ENCODE data around the gene WIPI1. TPM values are rescaled to one million over a fixed set of nuclear protein-coding genes. Genes with fewer than 3 reads are reported as not detected.

WIPI1 gene
- total RNA-seq, 2 experiments from 2014 or later, result 34.4 to 43.5 TPM

DNA sequence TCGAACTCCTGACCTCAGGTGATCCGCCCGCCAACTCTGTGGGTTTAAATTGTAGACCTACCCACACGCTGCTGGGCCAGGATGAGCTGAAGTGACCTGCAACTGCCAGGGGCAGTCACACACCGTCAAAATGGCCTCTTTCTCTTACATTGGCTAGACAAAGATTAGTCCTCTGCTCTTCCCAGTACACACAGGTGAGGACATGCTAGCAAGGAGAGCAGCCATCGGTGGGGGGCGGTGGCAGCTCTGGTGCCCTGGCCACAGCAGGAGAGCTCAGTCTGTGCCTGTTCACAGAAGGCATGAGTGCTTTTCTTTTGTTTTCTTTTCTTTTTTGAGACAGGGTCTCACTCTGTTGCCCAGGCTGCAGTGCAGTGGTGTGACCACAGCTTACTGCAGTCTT, 29.7 kb downstream of the WIPI1 start:
- H3K4me3 ChIP-seq (ENCODE audit: low read depth, low read length, poor library complexity, severe bottlenecking), result no peak overlapping the region
- no peaks in the 10 kb centered on the region for H4K20me1 ChIP-seq (ENCODE audit: insufficient read depth, low read length)
- H3K4me2 ChIP-seq (ENCODE audit: low read length), result no peak overlapping the region
- peaks cover 7% of the 10 kb centered on the region for H3K4me1 ChIP-seq (ENCODE audit: insufficient read depth, low read length, poor library complexity, severe bottlenecking)
- DNase-seq (ENCODE audit: low spot score), result no peak
- no peaks in the 10 kb centered on the region for H3K9me3 ChIP-seq (ENCODE audit: low read length)
- H2AFZ ChIP-seq (ENCODE audit: low read length), result no peak overlapping the region
- peaks cover 24% of the 10 kb centered on the region; the same call in 1 of the 2 replicates for H3K36me3 ChIP-seq (ENCODE audit: insufficient read depth, low read length)
- BruUV-seq (replicated peaks), result no TSS peak
- TF ChIP-seq, protein P1, sequence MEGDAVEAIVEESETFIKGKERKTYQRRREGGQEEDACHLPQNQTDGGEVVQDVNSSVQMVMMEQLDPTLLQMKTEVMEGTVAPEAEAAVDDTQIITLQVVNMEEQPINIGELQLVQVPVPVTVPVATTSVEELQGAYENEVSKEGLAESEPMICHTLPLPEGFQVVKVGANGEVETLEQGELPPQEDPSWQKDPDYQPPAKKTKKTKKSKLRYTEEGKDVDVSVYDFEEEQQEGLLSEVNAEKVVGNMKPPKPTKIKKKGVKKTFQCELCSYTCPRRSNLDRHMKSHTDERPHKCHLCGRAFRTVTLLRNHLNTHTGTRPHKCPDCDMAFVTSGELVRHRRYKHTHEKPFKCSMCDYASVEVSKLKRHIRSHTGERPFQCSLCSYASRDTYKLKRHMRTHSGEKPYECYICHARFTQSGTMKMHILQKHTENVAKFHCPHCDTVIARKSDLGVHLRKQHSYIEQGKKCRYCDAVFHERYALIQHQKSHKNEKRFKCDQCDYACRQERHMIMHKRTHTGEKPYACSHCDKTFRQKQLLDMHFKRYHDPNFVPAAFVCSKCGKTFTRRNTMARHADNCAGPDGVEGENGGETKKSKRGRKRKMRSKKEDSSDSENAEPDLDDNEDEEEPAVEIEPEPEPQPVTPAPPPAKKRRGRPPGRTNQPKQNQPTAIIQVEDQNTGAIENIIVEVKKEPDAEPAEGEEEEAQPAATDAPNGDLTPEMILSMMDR (conservative IDR thresholded peaks at IDR 0.05; ENCODE audit: low read length), result no peak
- TF ChIP-seq EZH2phosphoT487 (IDR thresholded peaks at IDR 0.05; ENCODE audit: borderline replicate concordance, low read depth, low read length), result no peak
- no peaks in the 10 kb centered on the region for H3K79me2 ChIP-seq (ENCODE audit: insufficient read depth, low read depth, low read length)
- no peak overlapping the region for H3K27ac ChIP-seq (ENCODE audit: low read depth, low read length, poor library complexity, severe bottlenecking)
- H3K9me2 ChIP-seq (ENCODE audit: insufficient read depth, low read length), result no peaks in the 10 kb centered on the region
- CTCF ChIA-PET (ENCODE audit: unreplicated experiment), result no interaction called here
- intact Hi-C loops (cut with micrococcal nuclease; ENCODE audit: unreplicated experiment), result no loop called here
- POLR2A ChIA-PET, result interaction anchor here (1.0 kb wide), 1 partner anchor 13 kb away, joined by 4 read pairs; no protein-coding TSS in a partner anchor

DNA sequence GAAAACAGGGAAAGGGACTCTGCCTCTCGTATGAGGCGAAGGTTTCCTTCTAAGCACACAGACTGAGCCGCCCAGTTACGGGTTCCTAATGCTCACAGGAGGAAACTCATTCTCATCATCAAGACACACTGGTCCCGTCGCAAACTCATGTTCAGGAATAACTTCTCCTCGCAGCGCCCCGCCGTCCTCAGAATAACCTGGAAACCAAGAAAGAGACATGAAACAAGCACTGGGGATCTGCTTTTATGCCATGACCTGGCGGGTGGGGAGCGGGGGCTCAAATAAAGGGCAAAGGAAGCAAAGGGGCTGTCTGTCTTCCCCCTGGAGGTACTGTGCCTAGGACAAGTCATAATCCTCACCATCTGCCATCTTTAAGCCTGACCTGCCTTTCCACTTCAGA, 31.3 kb downstream of the WIPI1 start:
- Histone ChIP-seq H3K79me2 (ENCODE audit: insufficient read depth, low read depth, low read length) (no peaks in the 10 kb centered on the region), H3K36me3 (ENCODE audit: insufficient read depth, low read length) (peaks cover 13% of the 10 kb centered on the region; the same call in 1 of the 2 replicates), H3K4me2 (ENCODE audit: low read length) (no peak overlapping the region), H2AFZ (ENCODE audit: low read length) (no peak overlapping the region), H3K9me2 (ENCODE audit: insufficient read depth, low read length) (no peaks in the 10 kb centered on the region), H3K27ac (ENCODE audit: low read depth, low read length, poor library complexity, severe bottlenecking) (no peak overlapping the region), H3K9me3 (ENCODE audit: low read length) (no peaks in the 10 kb centered on the region), H3K4me3 (ENCODE audit: low read depth, low read length, poor library complexity, severe bottlenecking) (no peak overlapping the region), H3K4me1 (ENCODE audit: insufficient read depth, low read length, poor library complexity, severe bottlenecking) (no peaks in the 10 kb centered on the region), H4K20me1 (ENCODE audit: insufficient read depth, low read length) (no peaks in the 10 kb centered on the region)
- no TSS peak for BruUV-seq (replicated peaks)
- ChIA-PET POLR2A (no interaction called here), CTCF (ENCODE audit: unreplicated experiment) (no interaction called here)
- no peak for DNase-seq (ENCODE audit: low spot score)
- no peak for TF ChIP-seq EZH2phosphoT487 (IDR thresholded peaks at IDR 0.05; ENCODE audit: borderline replicate concordance, low read depth, low read length)
- TF ChIP-seq, protein P1 (conservative IDR thresholded peaks at IDR 0.05; ENCODE audit: low read length), result no peak
- intact Hi-C loops (cut with micrococcal nuclease; ENCODE audit: unreplicated experiment), result no loop called here

DNA sequence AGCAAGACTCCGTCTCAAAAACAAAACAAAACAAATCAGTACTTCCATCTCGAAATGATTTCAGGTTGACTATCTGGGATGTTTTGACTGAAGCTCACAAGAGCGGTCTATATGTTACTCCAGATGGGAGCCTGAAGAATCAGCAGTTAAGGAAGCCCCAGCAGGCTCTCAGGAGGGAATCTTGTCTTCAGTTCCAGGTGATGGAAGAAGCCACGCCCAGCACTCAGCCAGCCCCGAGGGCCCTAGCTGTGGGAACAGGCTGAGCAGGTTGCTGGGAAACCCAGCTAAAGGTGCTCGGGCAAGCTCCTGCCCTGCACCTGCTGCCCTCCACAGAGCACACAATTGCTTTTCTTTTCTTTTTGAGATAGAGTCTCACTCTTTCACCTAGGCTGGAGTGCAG, 32.4 kb downstream of the WIPI1 start:
- BruUV-seq (replicated peaks), result no TSS peak
- Histone ChIP-seq H3K9me2 (ENCODE audit: insufficient read depth, low read length) (no peaks in the 10 kb centered on the region), H3K4me2 (ENCODE audit: low read length) (no peak overlapping the region)

More for the DNA sequence above, 32.4 kb downstream of the WIPI1 start:
- Histone ChIP-seq H4K20me1 (ENCODE audit: insufficient read depth, low read length) (no peaks in the 10 kb centered on the region), H3K9me3 (ENCODE audit: low read length) (no peaks in the 10 kb centered on the region), H3K79me2 (ENCODE audit: insufficient read depth, low read depth, low read length) (no peaks in the 10 kb centered on the region), H3K36me3 (ENCODE audit: insufficient read depth, low read length) (peaks cover 13% of the 10 kb centered on the region; the same call in 1 of the 2 replicates), H3K27ac (ENCODE audit: low read depth, low read length, poor library complexity, severe bottlenecking) (no peak overlapping the region), H2AFZ (ENCODE audit: low read length) (no peak overlapping the region), H3K4me1 (ENCODE audit: insufficient read depth, low read length, poor library complexity, severe bottlenecking) (no peaks in the 10 kb centered on the region), H3K4me3 (ENCODE audit: low read depth, low read length, poor library complexity, severe bottlenecking) (no peak overlapping the region)
- CTCF ChIA-PET (ENCODE audit: unreplicated experiment), result no interaction called here
- intact Hi-C loops (cut with micrococcal nuclease; ENCODE audit: unreplicated experiment), result no loop called here
- POLR2A ChIA-PET, result interaction anchor here (0.5 to 0.6 kb wide), 2 partner anchors 133 to 181 kb away, joined by 3 read pairs; no protein-coding TSS in a partner anchor
- TF ChIP-seq EZH2phosphoT487 (IDR thresholded peaks at IDR 0.05; ENCODE audit: borderline replicate concordance, low read depth, low read length), result no peak
- TF ChIP-seq, protein P1 (conservative IDR thresholded peaks at IDR 0.05; ENCODE audit: low read length), result no peak
- DNase-seq (ENCODE audit: low spot score), result no peak

Data from OCI-LY7 (cell line).